GM21447 (cell line): ENCODE measurements around the gene FLRT1.
"Not testable (repeated sequence)": the region's sequence is repeated elsewhere in the genome, so short reads cannot be mapped to it uniquely, and the experiment has no call there.

Experiments used
- ATAC-seq: cut with Tn5 transposase; IDR thresholded peaks from one replicate; pipeline ENCODE4 v1.9.1; 2021; ENCODE audit not compliant: unreplicated experiment

The FLRT1 gene

DNA sequence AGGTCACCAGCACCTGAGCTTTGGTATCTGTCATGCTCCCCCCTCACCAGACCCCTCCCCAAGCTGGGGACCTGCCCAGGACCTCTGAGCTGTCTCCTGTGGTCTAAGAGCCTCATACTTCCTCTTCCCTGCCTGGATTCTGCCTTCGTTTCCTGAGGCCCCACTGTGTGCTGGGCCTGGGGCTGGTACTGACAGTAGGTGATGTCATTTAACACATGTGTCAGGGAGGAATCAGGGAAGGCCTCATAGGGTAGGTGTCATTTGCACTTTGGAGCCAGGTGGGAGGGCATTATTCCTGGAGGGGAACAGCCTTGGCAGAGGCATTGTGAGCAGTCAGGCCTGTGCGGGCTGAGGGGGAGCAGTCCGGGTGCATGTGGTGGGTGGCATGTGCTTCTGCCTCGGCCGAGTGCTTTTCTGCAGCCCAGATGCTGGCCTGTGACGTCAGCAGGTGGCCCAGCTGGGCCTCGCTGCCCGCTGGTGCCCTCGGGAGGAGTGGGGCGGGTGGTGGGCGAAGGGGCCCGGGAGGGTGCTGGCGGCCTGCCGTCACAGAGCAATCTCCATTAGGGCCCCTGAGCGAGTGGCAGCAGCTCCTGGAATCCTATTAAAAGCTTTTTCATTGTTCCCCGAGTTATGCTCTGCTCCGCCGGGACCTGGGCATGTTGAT is 9.1 kb downstream of the FLRT1 start:
- ATAC-seq: no peak

DNA sequence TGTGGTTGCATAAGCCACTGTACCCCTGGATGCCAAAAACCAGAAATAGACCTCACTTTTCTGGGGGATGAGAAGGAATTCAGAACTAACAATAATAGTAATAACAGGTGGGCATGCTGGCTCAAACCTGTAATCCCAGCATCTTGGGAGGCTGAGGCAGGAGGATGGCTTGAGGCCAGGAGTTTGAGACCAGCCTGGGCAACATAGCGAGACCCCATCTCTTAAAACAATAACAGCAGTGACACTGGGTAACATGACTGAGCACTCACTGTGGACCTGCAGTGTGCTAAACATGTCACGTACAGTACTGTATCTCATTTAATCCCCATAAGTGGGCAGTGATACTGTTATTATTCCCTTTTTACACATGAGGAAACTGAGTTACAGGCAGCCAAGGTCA is 10.0 kb downstream of the FLRT1 start:
- no peak for ATAC-seq

DNA sequence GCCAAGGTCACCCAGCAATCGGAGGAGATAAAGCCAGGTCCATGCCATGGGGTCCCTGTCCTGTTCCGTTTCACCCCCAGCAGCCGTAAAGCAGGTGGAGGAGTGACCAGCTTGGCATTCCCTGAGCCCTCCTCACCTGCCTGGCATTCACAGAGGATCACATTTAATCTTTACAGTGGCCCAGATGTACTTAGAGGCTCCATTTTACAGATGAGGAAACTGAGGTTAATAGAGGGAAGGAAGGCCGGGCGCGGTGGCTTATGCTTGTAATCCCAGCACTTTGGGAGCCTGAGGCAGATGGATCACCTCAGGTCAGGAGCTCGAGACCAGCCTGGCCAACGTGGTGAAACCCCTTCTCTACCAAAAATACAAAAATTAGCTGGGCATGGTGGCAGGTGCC is 11.6 kb downstream of the FLRT1 start:
- ATAC-seq: not testable (repeated sequence)

DNA sequence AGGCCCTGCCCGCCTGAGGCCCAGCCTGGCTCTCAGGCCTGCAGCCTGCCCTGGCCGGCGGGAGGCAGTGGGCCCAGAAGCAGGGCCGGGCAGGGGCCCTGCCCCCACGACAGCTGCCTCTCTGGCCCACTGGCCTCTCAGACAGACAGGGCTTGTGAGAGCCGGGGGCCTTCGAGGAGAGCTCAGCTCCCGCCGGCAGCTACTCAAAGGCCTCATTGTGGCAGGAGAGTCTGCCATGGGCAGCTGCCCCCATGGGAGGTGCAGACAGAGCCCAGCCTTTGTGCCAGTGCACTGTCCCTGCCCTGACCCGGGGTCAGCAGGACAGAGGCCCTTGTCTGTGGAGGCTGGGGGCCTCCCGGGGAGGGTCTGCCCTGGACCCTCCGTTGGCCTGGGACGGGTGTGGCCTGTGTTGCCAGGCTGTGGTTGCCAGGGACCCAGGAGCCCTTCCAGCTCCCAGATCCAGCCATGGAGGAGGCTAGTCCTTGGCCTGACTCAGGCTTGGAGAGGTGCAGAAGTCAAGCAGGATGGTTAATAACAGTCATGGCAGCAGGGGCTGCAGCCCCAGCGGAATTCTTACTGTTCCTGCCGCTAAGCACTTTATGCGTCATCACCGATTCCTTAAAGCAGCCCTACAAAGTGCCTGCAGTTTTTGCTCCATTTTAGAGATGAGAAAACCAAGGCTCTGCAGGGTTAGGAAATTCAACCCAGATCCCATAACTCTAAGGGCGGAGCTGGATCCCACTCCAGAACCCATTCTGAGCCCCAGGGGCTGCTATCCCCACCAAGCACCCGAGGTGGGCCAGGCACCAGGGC is 12.5 kb downstream of the FLRT1 start:
- no peak for ATAC-seq

DNA sequence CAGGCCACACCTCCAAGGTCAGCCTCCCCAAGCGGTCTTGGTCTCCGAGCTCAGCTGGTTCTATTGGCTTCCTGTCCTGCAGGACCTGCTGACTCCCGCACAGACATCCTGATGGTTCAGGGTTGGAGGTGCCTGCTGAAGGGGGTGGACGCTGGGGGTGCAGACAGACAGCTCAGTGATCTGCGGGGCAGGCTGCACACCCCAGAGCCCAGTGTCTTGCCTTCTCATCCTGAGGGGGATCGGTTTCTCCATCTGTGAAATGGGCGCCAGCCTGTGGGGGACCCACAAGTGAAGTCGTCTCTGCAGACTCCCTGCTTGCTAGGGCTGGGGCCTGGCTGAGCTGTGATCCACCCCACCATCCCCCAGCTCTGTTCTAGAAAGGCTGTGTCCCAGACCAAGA is 13.8 kb downstream of the FLRT1 start:
- ATAC-seq: no peak

DNA sequence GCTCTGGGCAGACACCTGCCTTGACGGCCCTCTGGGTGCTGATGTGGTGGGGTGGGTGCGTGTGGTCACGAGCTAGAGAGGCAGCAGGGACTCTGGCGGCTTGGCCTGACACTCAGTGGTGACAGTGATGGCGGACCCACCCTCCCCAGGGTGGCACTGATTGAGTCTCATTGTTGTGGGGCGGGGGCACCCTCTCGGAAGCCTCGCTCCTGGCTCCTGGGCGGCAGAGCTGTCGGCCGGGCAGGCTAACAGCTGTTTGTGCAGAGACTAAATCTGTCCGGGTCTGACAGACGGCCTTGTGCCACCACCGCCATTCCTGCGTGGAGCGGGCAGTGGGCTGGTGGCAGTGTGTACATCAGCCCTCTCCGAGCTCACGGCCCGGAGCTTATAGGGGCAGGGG is 15.6 kb downstream of the FLRT1 start:
- no peak for ATAC-seq

DNA sequence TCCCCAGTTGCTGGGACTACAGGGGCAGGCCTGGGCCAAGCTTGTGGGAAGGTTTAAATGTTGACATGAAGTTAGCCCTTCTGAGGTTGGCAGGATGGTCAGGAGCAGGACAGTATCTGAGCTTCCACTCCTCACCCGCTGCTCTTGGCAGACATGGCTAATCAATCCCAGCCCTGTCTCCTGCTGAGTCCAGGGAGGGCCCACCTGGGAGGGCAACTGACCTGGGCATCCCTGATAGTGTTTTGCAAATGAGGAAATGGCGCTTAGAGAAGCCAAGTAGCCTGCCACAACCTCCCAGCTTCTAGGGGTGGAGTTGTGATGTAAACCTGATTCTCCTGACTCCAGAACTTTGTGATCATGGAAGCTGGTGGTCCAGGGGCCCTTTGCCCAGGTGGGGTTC is 16.7 kb downstream of the FLRT1 start:
- ATAC-seq: no peak

DNA sequence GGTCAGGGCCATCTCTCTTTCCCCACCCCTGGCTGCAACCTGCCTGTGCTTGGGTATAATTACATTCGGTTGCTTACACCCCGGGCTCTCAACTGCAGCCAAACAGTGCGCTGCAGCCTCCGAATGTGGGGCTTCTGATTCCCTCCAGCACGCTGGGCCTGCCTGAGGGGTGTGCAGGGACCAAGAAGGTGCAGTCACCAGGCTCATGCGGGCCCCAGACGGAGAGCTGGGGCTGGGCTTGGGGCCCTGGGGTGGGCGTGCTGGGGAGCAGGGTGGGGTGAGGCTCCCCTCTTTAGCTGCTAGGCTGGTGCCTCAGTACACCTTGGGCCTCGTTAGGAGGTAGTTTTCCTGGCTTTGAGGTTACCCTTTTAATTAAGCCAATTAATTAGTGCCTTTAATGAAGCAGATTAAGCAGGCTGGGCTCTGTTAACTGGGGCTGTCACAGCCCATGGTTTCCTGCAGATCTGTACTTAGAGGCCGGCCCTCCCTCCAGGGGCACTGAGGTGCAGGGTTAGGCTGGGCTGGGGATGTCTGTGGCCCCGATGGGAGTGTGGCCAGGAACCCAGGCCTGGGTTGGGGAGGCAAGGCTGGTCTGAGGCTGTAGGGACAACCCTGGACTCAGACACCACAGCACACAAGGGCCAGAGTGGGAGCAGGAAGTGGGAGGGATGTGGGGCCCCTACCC is 17.3 kb downstream of the FLRT1 start:
- no peak for ATAC-seq

DNA sequence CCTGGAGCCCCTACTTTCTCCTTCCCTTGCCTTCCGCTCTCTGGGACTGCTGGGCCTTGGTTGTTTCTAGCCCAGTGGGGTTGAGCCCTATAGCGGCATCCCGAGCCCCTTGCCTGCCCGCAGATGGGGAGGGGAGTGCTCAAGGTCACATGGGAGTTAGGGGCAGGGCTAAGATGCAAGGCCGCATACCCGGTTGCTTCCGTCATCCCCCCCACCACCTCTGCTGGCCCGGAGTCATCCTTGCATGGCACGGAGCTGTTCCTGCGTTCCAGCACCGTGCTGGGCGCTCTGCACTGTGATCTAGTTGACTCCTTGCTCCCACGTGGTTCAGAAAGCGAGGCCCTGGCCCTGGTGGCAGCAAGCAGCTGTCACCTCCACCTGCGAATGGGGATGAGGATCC is 18.0 kb downstream of the FLRT1 start:
- ATAC-seq: no peak

DNA sequence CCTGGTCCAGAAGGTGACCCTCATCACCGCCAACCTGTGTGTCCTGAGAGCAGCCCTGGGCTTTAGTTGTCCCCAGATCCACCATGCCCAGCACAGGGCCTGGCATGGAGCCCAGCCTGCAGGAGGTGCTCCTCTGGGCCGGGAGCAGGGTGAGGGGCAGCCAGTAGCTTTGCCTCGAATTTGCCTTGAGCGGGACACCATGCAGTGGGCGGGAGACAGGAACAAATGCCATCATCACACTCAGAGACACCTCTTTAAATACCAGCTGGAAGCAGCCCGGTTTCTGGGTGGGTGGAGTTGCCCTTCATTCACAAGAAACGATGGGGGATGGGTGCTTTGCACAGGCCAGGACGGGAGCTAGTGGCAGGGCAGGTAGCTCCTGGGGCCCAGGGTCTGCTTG is 19.3 kb downstream of the FLRT1 start:
- ATAC-seq: no peak

DNA sequence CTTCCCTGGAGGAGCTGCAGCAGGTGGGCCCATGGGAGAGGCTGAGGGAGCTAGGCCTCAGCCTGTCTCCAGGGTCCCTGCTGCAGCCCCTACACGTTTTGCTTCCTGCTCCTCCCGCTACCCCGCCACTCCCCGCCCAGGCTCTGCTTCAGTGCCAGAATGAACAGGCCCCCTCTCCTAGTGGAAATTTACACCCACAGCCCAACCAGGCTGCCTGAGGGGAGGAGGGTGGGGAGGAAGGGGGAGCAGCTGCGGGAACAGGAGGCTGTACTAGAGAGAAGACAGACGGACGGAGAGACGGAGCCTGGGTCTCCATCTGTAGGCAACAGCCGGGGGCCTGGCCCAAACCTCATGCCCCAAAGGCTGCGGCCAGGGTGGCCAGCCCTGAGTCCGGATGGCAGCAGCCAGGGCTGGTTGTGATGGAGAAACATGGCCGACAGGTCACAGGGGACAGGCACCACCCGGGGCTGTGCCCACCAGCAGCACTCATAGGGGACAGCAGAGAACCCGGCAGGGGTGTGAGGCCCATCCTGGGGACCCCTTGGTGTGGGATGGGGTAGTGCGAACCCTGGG is 20.6 kb downstream of the FLRT1 start:
- no peak for ATAC-seq

DNA sequence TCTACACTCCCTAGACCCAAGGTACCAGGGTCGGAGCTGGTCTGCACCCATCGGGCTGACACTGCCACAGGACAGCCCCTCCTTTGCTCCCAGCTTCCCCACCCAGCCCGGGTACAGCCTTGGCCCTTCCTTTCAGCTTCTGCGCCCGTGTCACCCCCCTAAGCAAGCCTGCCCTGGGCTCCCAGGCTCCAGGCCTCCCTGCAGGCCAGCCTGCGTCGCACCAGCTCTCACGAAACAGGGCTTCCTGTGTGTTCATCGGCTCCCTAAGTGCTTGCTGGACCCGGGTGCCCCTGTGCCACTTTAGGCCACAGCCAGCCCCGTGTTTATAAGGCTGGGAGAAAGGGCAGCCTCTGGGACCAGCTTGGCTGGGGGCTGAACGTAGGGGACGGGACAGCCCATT is 21.1 kb downstream of the FLRT1 start:
- no peak for ATAC-seq

DNA sequence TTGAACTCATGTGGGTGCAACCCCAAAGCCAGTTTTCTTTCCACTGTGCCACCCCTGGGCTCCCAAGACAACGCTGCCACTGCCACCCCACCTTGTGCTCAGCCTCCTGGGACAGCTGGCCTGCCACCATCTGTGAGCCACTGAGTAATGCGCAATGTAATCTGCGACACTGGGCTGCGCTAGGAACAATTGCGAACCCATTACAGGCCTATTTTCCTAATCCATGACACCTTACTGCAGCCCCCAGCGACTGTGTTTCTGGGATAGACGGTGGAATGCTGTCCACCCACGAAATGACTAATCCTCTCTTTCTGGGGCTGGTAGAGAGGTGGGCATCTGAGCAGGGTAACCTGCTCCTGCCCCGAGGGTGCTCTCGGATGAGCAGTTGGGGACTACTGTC is 22.2 kb downstream of the FLRT1 start:
- no peak for ATAC-seq

DNA sequence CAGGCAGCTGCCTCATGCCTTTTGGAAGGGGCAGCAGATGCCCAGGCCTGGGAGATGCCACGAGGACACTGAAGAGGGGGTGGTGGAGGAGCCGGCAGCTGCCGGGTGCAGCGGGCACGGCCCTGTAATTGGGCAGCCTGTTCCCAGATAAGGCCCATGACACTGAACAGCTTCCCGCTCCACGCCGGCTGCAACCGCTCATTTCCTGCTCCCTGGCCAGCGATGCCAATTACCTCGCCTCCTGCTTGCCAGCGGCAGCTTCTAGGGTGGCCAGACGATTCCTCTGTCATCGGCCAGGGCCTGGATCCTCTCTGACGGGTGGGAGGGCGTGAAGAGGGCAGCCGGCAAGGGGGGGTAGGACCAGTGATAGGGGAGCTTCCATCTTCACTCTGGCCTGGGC is 22.8 kb downstream of the FLRT1 start:
- ATAC-seq: no peak

DNA sequence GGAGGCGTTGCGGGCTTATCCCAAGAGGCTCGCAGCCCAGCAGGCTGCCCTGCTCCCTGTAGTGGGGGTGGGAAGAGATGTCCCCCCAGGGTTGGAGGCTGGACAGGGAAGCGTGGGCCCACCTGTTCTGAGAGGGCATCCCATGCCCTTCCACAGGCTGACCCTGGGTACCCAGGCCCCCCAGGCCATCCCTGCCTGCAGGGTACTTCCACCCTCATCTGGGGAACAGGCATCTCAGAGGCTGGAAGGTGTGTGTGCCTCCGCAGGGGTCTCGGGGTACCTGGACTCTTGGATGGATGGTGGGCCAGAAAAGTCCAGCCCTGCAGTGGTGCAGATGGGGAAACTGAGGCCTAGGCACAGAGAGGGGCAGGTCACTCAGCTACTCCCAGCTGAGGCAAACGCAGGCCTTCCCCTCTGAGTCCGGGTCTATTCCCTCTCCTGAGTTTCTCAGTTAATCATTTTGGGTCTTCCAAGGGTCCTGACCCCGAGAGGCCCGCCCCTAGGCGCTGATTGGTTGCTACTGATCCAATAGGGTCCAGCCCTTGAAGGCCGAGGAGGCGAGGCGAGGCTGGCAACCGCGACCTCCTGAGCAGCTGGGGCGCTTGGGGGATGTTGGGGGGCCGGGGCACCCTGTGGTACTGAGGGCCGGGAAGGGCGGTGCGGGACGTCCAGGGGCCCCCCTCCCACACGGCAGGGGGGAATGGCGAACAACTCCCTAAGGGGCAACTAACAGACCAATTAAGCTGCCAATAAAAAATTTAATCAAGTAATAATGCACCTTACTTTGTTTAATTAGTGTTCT is 23.8 kb downstream of the FLRT1 start:
- ATAC-seq: no peak

DNA sequence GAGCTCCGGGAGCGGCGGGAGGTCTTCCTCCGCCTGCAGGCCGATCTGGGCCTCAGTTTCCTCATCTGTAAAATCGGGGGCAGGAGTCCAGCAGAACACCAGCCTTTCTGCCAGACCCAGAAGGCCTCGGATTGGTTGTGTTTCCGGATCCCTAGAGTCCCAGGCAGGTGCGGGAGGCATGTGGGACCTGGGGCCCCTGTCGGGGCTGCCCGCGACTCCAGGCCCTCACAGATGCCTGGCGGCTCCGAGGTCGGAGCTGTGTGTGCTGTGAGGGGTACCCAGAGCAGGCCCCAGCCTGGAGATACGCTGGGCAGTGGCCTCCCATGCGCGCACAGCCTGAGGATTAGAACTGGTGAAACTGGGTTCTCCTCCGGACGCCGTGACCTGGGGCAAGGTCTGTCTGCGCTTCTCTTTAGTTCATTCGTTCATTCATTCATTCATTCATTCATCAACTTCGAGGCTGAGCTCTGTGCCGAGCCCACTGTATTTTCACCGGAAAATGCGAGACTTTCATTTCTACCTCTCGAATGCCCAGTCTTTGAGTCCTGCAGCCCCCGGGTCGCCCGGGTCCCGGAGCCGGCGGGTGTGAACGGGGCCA is 24.6 kb downstream of the FLRT1 start:
- ATAC-seq: no peak

DNA sequence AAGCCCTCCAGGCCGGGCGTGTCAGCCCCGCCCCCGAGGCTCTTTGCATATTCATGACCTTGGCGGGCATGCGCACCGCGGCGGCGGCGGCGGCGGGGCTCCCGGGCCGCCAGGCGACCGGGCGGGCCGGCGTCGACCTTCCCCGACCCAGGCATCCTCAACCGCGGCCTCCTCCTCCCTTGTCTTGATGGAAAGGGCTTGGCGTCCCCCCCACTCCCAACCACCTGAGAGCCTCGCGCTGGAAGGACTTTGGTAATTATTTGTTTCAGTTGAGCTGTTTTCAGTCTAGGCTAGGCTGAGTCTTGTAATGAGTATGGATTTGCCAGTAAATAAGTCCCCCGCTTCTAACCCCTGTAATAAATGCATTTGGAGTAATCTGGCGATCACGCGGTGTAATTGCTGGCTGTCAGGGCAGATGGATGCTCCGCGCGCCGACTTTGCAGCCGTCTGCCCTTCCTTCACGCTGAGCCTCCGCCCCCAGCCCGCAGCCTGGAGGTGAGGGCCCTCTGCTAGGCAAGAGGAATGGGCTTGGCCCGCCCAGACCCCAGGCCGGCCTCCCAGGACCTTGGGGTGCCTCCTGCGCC is 25.2 kb downstream of the FLRT1 start:
- ATAC-seq: no peak

DNA sequence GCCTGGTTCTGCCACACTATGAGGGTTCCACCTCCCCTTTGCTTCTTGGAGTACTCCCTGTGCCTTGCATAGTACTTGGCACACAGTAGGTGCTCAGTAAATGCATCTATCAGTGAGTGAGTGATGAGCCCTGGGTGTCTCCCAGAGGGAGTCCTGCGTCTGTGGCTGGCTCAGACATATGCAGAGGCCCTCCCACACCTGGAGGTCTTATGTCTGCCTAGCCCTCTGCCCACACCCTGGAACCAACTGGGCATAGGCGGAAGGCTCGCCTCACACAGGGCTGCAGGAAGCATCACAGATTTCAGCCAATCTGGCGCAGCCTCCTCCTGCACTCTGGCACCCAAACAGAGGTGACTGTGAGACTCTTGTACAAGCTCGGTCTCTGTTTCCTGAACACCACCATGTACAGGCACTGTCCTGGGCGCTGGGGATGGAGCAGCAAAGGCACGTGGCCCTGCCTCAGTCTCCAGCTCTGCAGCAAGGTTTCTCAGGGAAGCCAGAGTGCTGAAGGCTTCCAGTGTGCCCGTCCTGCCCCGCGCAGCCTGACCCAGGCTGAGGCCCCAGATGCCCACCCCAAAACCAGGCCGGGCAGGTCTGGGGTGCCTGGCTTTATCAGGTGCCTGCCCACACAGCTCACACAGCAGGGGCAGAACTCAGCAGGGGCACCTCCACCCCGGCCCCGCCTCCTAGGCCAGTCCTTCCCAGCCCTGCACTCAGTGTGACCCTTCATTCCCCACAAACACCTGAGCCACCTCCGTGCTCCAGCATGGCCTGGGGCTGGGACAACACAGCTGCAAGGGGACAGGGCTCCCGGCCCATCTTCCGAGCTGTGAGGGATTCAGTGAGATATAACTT is 26.7 kb downstream of the FLRT1 start:
- ATAC-seq: no peak

DNA sequence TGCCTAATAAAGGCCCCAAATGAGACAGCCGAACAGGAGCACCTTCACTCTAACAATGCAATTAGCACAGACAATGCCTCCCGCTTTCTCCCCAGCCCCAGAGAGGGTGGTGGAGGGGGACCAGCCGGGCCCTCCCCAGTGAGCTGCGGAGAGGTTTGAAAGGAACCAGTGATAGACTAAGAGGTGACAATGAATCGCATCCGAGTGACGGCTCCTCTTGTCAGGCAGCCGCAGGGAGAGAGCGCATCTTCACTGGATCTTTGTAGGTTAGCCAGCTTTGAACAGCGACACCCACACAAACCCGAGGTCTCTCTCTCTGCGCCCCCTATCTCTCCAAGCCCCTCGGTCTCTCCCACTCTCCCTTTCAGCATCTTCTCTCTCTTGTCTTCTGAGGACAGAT is 28.0 kb downstream of the FLRT1 start:
- no peak for ATAC-seq
